HL-60/S4 treated with retinoic acid at 250 ng/mL for 4 days and 3 days (cell line): ENCODE data around the gene FUCA1.

Experiments used
- in situ Hi-C: fragments of 300-500 bp; cut with MboI; formaldehyde crosslinking; loops from 2 replicates; pipeline ENCODE4 v1.7.0; 2022; ENCODE audit warnings: low sequenced_read_pairs

The FUCA1 gene

DNA sequence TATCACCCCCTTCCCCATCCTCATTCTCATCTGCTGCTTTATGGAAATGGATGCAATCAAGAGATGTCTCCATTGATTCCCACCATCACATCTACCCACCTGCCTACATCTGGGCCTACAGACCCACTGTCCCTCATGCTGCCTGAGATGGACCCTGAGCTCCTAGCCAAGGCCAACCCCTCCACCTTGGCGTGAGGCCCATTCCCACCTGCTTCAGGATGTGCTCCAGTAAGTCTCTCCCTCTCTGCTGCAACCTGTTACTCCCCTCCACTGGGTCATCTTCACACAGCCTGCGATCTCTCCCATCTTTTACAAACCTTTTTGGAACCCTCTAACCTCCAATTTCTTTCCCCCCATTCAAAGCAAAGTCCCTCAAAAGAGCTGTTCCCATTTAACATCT lies 63.1 kb downstream of the FUCA1 start:
- in situ Hi-C loops = loop anchor here (5.0 to 10.0 kb wide), 2 partner anchors 57 to 110 kb away; partner anchors contain the start of gene CNR2

DNA sequence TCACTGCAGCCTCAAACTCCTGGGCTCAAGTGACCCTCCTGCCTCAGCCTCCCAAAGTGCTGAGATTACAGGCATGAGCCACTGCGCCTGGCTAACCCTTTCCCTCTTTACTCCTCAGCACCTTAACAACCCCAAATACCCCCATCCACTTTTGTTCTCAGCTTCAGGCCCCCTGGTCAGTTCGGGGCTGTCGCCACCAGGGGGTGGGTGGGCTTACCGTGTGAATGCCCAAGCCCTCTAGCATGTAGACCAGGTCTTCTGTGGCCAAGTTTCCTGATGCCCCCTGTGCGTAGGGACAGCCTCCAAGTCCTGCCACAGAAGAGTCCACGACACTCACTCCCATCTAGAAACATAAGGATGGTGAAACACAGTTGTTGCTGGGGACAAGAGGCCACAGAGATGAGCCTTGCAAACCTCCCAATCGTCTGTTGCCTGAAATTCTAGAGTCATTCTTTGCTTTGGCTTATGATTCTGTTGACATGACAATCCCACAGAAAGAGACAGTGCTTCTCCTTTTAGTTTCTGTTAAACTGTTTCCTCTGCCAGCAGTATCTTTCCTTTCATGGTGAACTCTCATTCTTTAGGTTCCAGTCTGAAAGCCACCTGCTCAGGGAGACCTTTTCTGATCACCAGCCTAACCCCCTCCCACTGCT lies 63.8 kb downstream of the FUCA1 start:
- in situ Hi-C loops = loop anchor here (10.0 kb wide), 1 partner anchor 110 kb away; the partner anchor contains the start of gene CNR2

DNA sequence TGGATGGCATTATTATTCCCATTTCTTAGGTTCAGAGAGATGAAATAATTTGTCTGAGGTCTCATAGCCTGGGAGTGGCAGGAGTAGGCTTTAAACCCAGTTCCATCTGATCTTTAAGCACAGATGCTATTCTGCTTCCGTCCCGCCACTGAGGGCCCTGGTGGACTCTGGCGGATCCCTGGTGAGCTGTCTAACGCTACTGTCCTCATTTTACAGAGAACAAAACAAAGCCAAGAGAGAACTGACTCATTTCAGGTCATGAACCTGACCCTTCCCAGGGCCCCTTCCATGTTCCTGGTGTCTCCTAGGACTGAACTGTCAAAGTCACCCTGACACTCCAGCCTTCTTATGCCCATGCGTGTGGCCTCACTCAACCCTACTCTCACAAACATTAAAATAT lies 64.4 kb downstream of the FUCA1 start:
- in situ Hi-C loops = loop anchor here (10.0 kb wide), 1 partner anchor 111 kb away; the partner anchor contains the start of gene CNR2

DNA sequence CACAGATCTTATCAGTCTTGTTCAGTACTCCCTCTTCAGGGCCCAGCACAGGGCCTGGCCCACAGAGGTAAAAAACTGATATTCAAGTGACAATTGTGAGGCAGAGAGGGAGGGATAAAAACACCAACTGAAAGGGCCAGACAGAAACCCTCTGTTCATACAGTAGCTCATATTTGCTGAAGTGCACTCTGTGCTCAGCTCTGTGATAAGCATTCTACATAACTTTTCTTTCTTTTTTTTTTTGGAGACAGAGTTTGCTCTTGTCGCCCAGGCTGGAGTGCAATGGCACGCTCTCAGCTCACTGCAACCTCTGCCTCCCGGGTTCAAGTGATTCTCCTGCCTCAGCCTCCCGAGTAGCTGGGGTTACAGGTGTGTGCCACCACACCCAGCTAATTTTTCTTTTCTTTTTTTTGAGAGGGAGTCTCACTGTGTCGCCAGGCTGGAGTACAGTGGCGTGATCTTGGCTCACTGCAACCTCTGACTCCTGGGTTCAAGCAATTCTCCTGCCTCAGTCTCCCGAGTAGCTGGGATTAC lies 65.2 kb downstream of the FUCA1 start:
- in situ Hi-C loops = loop anchor here (10.0 kb wide), 1 partner anchor 112 kb away; the partner anchor contains the start of gene CNR2

DNA sequence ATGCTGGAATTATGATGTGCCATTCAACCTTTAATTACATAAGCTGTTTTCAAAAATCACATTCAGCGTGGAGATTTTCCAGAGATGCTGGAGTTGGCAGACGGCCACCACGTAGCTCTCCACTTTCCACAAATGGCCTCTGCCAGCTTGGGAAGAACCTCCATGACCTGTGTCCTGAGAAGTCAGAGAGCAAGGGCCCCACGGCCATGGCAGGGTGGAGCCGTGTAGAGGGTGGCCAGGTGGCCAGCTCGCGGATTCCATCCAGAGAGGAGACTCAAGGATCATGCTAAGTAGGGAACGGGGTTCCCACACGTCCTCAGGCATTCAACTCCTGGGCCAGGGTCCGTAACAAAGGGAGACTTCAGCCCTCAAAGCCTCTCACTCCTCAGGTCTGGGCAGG lies 66.2 kb downstream of the FUCA1 start:
- in situ Hi-C loops = loop anchor here (10.0 kb wide), 1 partner anchor 113 kb away; the partner anchor contains the start of gene CNR2

DNA sequence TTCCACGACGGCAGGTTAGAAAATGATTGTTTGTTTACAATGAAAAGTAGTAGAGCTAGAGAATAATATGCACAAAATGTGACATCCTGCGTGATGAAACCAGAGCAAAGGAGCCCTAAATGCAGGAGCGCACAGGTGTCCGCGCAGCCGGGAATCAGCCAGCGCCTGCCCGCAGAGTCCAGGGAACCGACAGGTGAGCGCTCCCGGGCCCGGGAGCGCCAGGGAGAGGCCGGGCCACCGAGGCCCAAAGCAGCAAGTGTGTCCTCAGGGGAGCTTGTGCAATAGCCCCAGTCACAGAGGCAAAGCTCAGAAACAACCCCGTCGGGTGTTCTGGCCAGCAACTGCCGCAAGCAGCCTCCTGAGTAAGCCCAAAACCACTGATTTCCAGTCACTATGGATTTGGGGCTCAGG lies 66.7 kb downstream of the FUCA1 start:
- in situ Hi-C loops = loop anchor here (10.0 kb wide), 1 partner anchor 113 kb away; the partner anchor contains the start of gene CNR2

DNA sequence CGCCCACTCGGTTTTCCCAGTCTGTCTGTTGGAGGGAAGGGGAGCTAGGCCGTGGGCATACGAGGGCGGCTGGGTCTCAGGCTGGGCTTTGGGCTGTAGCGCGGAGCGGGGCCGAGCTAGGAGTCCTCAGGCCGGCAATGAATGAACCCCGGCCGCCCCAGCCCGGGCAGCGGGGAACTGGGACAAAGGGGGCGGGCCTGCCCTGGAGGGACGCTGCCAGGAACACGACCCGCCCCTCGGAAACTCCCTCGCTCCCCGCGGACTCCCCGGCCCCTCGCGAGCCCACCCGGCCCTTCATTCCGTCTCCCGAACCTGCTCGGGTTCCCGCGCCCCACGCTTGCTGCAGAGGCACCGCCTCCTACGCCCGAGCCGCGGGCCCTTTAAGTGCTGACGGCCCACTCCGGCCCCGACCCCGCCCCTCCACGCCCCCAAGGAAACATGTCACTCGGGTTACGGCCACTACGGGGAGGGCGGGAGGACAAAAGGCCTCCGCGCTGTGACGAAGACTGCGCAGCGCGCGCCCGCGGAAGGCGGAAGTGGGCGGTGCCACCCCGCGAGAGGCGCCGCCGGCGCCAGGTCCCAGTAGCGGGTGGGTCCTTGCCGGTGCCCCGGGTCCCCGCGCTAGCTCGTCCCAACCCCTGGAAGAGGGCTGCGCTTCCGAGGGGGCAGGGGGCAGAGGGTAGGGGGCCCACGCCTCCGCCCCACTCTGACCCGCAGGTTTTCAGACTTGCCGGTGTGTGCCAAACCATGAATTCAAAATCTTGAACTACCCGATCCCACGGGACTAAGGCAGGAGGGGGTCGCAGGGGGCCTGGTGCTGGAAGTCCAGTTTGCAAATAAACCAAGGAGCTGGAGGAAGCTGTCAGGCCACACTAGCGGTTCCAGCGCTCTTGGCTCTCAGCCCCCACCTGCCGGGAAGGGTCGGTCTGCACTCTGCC lies 67.4 kb downstream of the FUCA1 start, which contains the start of gene GALE:
Gene GALE (minus strand): TSS at position 355 of the 938 bp plus-strand sequence. CDS start 1,747 bp downstream, outside the sequence.
- in situ Hi-C loops = loop anchor here (10.0 kb wide), 1 partner anchor 114 kb away; the partner anchor contains the start of gene CNR2

DNA sequence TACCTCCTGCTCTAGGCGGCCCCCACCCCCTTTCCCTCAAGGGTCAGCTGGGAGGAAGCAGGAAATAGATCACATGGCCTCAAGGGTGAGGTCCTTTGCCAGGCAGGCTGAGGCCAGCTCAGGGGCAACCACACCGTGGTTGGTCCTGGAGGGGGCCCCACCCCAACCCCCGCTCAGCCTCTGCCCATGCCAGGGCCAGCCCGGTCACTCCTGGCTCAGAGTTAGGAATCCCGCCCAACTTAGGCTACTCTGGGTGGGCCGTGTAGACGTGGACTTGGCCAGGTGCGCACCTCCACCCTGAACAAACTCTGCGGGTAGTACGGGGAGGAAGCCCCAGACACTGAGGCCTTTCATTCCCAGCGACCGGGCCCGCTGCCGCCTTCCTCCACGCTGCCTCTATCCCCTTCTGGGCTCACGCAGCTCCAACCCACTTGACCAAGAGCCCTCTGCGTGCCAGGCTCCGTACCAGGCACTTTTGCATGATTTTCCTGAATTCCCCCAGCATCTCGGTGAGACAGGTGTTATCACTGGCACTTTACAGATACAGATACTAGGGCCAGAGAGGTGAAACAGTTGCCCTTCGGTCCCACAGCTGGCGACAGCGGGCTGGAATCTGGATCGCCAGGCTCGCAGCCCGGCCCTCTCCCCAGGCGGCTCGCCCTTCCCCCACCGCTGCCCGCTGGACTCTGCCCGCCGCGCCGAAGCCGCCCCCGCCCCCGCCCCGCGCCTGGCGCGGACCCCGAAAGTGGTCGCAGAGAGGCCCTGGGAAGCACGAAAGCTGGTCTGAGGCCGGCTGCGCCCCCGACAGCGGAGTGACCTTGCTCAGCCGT lies 68.3 kb downstream of the FUCA1 start:
- in situ Hi-C loops = loop anchor here (10.0 kb wide), 1 partner anchor 115 kb away; the partner anchor contains the start of gene CNR2

DNA sequence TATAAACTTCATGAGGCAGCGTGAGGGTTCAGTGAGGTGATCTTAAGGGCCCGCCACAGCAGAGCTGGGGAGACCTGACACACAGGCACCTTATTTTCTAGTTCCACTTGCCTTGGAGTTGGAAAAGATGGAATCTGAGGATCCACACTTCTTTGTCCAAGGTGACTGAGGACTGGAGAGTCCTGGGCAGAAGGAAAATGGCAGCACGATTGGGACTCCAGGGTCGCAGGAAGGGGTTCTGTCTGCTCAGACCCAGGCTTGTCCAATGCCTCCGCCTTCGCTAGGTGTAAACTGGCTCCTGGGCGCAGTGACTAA lies 68.9 kb downstream of the FUCA1 start:
- in situ Hi-C loops = no loop called here

DNA sequence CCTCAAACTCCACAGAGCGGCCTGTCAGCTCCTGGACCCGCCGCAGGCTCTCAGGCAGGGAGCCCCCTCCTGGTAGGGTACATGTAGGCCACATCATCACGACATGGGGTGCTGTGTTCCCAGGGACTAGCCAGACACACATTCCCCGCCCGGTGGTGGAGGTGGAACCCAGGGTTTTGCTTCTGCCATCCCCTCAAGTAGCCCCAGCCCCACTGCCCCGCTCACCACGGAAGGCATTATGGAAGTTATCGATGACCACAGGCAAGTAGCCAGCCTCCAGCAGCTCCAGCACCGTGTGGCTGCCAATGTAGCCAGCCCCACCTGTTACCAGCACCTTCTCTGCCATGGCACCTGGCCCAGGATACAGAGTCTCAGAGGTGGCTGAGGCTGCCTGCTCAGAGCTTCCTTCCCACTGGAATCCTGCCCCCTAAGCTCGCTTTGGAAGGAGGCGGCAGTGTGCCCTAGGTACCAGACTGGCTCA lies 69.4 kb downstream of the FUCA1 start:
- in situ Hi-C loops = no loop called here

DNA sequence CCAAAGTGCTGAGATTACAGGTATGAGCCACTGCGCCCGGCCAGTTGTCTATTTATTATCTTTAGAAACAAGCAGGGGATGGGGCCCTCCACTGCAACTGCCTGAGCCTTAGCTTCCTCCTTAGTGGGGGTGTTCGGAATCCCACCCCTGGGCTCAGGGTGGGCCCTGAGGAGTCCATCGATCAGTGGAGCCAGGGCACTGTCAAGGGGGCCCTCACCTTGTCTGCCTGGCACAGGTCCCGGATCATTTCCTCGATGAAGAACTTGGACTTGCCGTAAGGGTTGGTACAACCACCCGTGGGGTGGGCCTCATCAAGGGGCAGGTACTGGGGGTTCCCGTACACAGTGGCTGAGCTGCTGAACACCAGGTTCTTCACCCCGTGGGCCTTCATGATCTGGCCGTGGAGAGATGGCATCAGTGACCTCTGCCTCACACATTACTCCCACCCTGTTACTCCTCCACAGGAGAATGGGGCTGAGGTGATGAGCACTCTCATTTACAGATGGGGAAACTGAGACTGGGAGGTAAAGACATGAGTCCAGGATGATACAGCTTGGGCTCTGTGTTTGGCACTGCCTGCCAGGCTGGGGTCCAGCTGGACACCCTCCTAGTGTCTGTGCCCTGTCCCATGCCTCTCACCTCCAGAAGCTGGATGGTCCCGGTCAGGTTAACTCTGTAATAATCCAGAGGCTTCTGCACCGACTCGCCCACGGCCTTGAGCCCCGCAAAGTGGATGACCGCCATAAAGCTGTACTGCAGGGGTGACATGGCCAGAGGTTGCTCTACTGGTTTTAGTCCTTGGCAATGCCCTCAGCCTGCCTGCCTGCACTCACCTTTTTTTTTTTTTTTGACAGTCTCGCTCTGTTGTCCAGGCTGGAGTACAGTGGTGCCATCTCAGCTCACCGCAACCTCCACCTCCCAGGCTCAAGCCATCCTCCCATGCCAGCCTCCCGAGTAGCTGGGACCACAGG lies 70.3 kb downstream of the FUCA1 start:
- in situ Hi-C loops = no loop called here

DNA sequence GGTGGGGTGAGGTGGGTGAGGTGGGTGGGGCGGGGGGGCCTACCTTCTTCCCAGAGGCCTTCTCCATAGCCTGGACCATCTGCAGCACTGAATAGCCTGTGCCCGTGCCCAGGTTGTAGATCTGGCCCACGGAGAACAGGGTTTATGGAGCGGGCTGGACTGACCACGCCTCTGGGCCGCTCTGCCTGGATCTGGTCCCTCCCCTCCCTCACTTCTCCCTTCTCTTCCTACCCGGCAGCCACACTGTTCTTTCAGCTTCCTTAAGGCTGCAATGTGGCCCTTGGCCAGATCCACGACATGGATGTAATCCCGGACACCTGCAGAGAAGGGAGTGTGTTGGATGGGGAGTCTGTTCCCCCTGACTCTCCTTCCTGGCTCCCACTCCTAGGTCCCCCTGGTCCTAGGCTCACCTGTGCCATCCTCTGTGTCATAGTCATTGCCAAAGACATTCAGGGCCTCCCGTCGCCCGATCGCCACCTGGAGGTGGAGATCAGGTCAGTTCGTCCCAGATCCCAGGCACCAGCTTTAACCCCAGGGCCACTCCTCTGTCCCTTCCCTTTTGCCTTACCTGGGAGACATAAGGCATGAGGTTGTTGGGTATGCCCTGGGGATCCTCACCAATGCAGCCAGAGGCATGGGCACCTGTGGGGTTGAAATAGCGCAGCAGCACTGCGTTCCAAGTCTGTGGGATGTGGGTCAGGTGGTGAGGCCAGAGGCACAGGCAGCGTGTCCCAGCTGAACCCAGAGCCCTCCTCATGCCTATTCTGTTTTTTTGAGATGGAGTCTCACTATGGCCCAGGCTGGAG lies 71.4 kb downstream of the FUCA1 start:
- in situ Hi-C loops = no loop called here

DNA sequence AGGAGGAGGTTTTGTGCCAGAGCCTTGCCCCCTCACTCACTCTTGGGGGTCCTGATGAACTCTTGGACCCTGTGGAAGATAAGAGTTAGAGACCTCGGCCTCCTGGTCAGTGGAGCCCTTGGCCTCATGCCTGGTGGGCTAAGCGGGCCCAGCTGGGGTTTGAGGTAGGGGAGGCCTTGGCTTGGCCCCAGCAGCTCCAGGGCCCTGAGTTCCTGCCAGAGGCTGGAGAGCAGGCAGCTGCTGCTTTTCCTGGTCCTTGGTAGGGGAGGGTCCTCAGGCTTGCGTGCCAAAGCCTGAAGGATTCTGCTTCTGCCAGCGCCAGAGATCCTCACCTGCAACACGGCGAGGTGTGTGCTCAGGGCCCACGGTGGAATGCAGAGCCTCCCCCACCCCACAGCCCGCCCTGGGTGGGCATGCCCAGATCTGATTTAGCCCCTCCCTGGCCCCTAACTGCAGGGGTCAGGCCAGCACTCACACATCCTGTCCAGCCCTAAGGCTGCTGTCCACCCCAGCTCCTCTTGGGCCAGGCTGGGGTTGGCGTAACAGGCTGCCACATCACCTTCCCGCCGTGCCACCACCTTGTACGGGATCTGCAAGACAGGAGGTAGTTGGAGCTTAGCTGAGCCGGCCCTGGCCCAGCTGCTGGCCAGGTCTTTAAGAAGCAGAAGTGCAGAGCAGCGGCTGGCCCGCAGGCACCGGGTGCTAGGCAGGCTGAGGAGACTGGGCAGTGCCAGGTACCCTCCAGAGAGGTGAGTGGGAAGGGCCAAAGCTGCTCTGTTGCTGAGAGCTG lies 72.2 kb downstream of the FUCA1 start:
- in situ Hi-C loops = no loop called here
